K562 (cell line): Measurements from ENCODE around the gene GPR153. TPM values are rescaled to one million over a fixed set of nuclear protein-coding genes. Genes with fewer than 3 reads are reported as not detected.

Experiments used
- ARID2 ChIP-seq: fragments of 450-650 bp; IDR thresholded peaks from 2 replicates; pipeline ENCODE4 v1.6.1; 2017; ENCODE audit warnings: antibody characterized with exemption, mild to moderate bottlenecking
- CSDE1 ChIP-seq, 2 experiments: fragments of 450-650 bp; IDR thresholded peaks; 2 replicates each; pipeline ENCODE4 v1.6.1; 2016; ENCODE audit warnings: mild to moderate bottlenecking in 1 of 2
- DIDO1 ChIP-seq: fragments of 450-650 bp; IDR thresholded peaks from 2 replicates; pipeline ENCODE4 v1.6.1; 2016; ENCODE audit warnings: low read depth, missing biosample characterization, missing genetic modification characterization
- ERF ChIP-seq: fragments of 450-650 bp; formaldehyde crosslinking; IDR thresholded peaks from 2 replicates; pipeline ENCODE4 v1.4.0; 2020; ENCODE audit warnings: mild to moderate bottlenecking, mixed read lengths
- ETV5 ChIP-seq: sonication (generic); formaldehyde crosslinking; IDR thresholded peaks from 2 replicates; pipeline ENCODE4 v1.4.0; 2020; ENCODE audit warnings: low read depth, mild to moderate bottlenecking, missing genetic modification reagents
- FOXJ3 ChIP-seq: sonication (generic); formaldehyde crosslinking; IDR thresholded peaks from 2 replicates; pipeline ENCODE4 v1.4.0; 2020; ENCODE audit warnings: mild to moderate bottlenecking, missing genetic modification reagents
- HDAC2 ChIP-seq: fragments of 450-650 bp; IDR thresholded peaks from 2 replicates; pipeline ENCODE4 v1.6.1; 2016; ENCODE audit warnings: mild to moderate bottlenecking
- HMGN3 ChIP-seq: IDR thresholded peaks from 2 replicates; pipeline ENCODE4 v1.6.1; 2011; ENCODE audit warnings: borderline replicate concordance, low read depth, mild to moderate bottlenecking, mixed read lengths, low read length; ENCODE audit not compliant: insufficient read length; ENCODE audit errors: extremely low read depth
- IFI16 ChIP-seq: fragments of 250-450 bp; sonication (Bioruptor Pico); IDR thresholded peaks from 2 replicates; pipeline ENCODE4 v2.1.2; 2022; ENCODE audit warnings: mild to moderate bottlenecking, inconsistent platforms
- ILK ChIP-seq: fragments of 450-650 bp; IDR thresholded peaks from 2 replicates; pipeline ENCODE4 v1.6.1; 2016; ENCODE audit warnings: missing genetic modification characterization, low read depth, mild to moderate bottlenecking, missing compliant biosample characterization, moderate library complexity, borderline replicate concordance
- MCM2 ChIP-seq: fragments of 450-650 bp; IDR thresholded peaks from 2 replicates; pipeline ENCODE4 v1.6.1; 2017; ENCODE audit warnings: low read depth, mild to moderate bottlenecking
- NELFE ChIP-seq: IDR thresholded peaks from 2 replicates; pipeline ENCODE4 v1.6.1; 2011; ENCODE audit warnings: mild to moderate bottlenecking; ENCODE audit not compliant: insufficient read depth, insufficient read length
- PTRF ChIP-seq: fragments of 450-650 bp; IDR thresholded peaks from 2 replicates; pipeline ENCODE4 v1.6.1; 2016; ENCODE audit warnings: mild to moderate bottlenecking, missing genetic modification characterization, missing compliant biosample characterization
- RBBP5 ChIP-seq: fragments of 200-600 bp; sonication (generic); IDR thresholded peaks from 2 replicates; pipeline ENCODE4 v1.6.1; 2012; ENCODE audit warnings: borderline replicate concordance, mild to moderate bottlenecking, low read length, control low read depth, inconsistent platforms; ENCODE audit not compliant: insufficient read depth, poor library complexity, severe bottlenecking
- RFX1 ChIP-seq: fragments of 450-650 bp; IDR thresholded peaks from 2 replicates; pipeline ENCODE4 v1.6.1; 2016; ENCODE audit warnings: mild to moderate bottlenecking, moderate library complexity
- TEAD2 ChIP-seq: fragments of 450-650 bp; IDR thresholded peaks from 2 replicates; pipeline ENCODE4 v1.6.1; 2016; ENCODE audit warnings: missing genetic modification characterization, control low read depth, missing compliant biosample characterization
- ZNF133 ChIP-seq: fragments of 250-450 bp; sonication (Bioruptor Pico); IDR thresholded peaks from 2 replicates; pipeline ENCODE4 v1.4.0; 2020; ENCODE audit warnings: mild to moderate bottlenecking
- ZNF24 ChIP-seq: fragments of 450-650 bp; IDR thresholded peaks from 2 replicates; pipeline ENCODE4 v1.6.1; 2016
- ZNF274 ChIP-seq: IDR thresholded peaks from 2 replicates; pipeline ENCODE4 v1.6.1; 2011; ENCODE audit warnings: low read depth, mild to moderate bottlenecking, low read length, moderate library complexity, borderline replicate concordance
- ZNF436 ChIP-seq: fragments of 250-450, 450-650 bp; sonication (Bioruptor Pico); formaldehyde crosslinking; IDR thresholded peaks from 2 replicates; pipeline ENCODE4 v1.7.0; 2020; ENCODE audit warnings: mild to moderate bottlenecking
- polyA plus RNA-seq, 8 experiments: library from polyadenylated mRNA; depleted of rRNA in 4 of 8; stranded (reverse) in 5 of 8; unstranded in 3 of 8; fragments of >200 nt; fragmentation: Nextera tagmentation in 2 of 8; fragmentation: Illumina TruSeq in 1 of 8; extraction: Ambion mirVana in 2 of 8; extraction: Trizol in 1 of 8; gene quantifications; 2 replicates each; pipeline versions ENCODE4 v1.2.1 to v1.2.3, GENCODE V29; 2011 to 2014; ENCODE audit warnings: inconsistent platforms in 1 of 8, missing spikeins in 1 of 8
- total RNA-seq, 7 experiments: library from RNA; depleted of rRNA in 6 of 7; stranded (reverse); fragments of >200 nt in 6 of 7; fragmentation: Illumina TruSeq in 2 of 7; extraction: Trizol in 2 of 7; gene quantifications; 2 replicates each; pipeline versions ENCODE4 v1.2.1 to v1.2.3, GENCODE V29; 2011 to 2021; ENCODE audit warnings: low replicate concordance in 1 of 7
- TF ChIP-seq, protein P1 (sequence below), 2 experiments: IDR thresholded peaks; 2 replicates each; pipeline ENCODE4 v1.6.1; 2011; ENCODE audit warnings: borderline replicate concordance in 1 of 2, control low read depth in 1 of 2, low read depth in 1 of 2, low read length in 1 of 2, mild to moderate bottlenecking in 1 of 2, mixed read lengths in 1 of 2, moderate library complexity in 1 of 2; ENCODE audit not compliant: insufficient read depth in 1 of 2, insufficient read length in 1 of 2, poor library complexity in 1 of 2, severe bottlenecking in 1 of 2; ENCODE audit errors: extremely low read depth in 1 of 2
- TF ChIP-seq, protein P2 (sequence below): IDR thresholded peaks from 2 replicates; pipeline ENCODE4 v1.6.1; 2011; ENCODE audit not compliant: insufficient read length; ENCODE audit errors: extremely low read depth
- TF ChIP-seq, protein P3 (sequence below): fragments of 250-450 bp; sonication (Bioruptor Pico); IDR thresholded peaks from 2 replicates; pipeline ENCODE4 v1.8.0; 2021; ENCODE audit warnings: moderate library complexity, mild to moderate bottlenecking, inconsistent platforms
- TF ChIP-seq, protein P4 (sequence below): sonication (generic); formaldehyde crosslinking; IDR thresholded peaks from 2 replicates; pipeline ENCODE4 v1.9.0; 2022; ENCODE audit warnings: mild to moderate bottlenecking, missing genetic modification reagents
- TF ChIP-seq, protein P5 (sequence below): fragments of 250-450 bp; sonication (Bioruptor Pico); IDR thresholded peaks from 2 replicates; pipeline ENCODE4 v1.5.0; 2021; ENCODE audit warnings: mild to moderate bottlenecking, borderline replicate concordance

The GPR153 gene
- total and polyA plus RNA-seq, 9 of the 15 experiments (the other 6 are each of a cell fraction or from before 2014, with no cell fraction given) = 0.01 to 1.5 (median 0.51) TPM

DNA sequence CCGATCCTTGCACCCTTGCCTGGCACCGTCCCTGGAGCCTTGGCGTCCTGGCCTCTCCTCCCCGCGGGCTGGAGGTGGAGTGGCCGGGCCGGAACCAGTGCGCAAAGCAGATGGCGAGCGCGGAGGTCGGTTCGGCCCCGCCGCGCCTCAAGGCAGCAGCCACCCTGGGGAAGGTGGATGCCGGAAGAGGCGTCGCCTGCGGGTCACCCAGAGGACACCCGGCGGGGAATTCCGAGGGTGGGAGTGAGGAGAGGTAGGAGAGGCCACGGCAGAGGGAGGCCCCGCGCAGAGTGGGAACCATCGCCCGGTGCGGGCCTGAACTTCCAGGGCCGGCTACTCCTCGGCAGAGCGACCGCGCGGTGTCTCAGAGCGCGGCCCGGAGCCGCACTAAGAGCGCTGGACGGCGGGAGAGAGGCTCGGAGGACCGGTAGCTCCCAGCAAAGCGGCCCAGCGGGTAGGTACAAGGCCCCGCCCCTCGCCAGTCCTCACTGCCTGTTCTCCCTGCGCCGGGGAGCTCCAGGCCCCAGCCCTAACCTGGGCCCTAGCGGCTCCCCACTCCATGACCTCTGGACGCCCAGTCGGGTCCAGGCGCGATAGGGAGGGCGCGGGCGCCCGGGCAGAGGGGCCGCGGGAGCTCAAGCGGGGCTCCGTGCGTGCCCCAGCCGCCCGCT, 54.9 kb downstream of the GPR153 start, which contains the start of gene RNF207 (continued):
- no peak for TF ChIP-seq ZNF436 (CRISPR knock-in tag)
- TF ChIP-seq, protein P1, sequence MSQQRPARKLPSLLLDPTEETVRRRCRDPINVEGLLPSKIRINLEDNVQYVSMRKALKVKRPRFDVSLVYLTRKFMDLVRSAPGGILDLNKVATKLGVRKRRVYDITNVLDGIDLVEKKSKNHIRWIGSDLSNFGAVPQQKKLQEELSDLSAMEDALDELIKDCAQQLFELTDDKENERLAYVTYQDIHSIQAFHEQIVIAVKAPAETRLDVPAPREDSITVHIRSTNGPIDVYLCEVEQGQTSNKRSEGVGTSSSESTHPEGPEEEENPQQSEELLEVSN (IDR thresholded peaks at IDR 0.05; ENCODE audit: borderline replicate concordance in 1 of 2, extremely low read depth in 1 of 2, insufficient read depth in 1 of 2, insufficient read length in 1 of 2, low read depth in 1 of 2, low read length in 1 of 2, poor library complexity in 1 of 2, severe bottlenecking in 1 of 2) = no peak
- TF ChIP-seq CSDE1 (IDR thresholded peaks at IDR 0.05) = no peak
- peak; percentile 85 for TF ChIP-seq ETV5 (CRISPR knock-in tag)
- peak; percentile 63 for TF ChIP-seq HMGN3
- no peak for TF ChIP-seq FOXJ3 (CRISPR knock-in tag)
- TF ChIP-seq, protein P2, sequence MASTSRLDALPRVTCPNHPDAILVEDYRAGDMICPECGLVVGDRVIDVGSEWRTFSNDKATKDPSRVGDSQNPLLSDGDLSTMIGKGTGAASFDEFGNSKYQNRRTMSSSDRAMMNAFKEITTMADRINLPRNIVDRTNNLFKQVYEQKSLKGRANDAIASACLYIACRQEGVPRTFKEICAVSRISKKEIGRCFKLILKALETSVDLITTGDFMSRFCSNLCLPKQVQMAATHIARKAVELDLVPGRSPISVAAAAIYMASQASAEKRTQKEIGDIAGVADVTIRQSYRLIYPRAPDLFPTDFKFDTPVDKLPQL = no peak
- TF ChIP-seq ARID2 = no peak
- no peak for TF ChIP-seq ILK (tag)
- TF ChIP-seq, protein P3, sequence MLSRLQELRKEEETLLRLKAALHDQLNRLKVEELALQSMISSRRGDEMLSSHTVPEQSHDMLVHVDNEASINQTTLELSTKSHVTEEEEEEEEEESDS (CRISPR knock-in tag) = no peak
- no peak for TF ChIP-seq ZNF274
- TF ChIP-seq, protein P4, sequence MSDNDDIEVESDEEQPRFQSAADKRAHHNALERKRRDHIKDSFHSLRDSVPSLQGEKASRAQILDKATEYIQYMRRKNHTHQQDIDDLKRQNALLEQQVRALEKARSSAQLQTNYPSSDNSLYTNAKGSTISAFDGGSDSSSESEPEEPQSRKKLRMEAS (CRISPR knock-in tag) = peak; percentile 42
- TF ChIP-seq TEAD2 (tag) = peak; percentile 91
- no peak for TF ChIP-seq PTRF (tag)
- no peak for TF ChIP-seq IFI16
- TF ChIP-seq RBBP5 = peak; percentile 8
- TF ChIP-seq, protein P5, sequence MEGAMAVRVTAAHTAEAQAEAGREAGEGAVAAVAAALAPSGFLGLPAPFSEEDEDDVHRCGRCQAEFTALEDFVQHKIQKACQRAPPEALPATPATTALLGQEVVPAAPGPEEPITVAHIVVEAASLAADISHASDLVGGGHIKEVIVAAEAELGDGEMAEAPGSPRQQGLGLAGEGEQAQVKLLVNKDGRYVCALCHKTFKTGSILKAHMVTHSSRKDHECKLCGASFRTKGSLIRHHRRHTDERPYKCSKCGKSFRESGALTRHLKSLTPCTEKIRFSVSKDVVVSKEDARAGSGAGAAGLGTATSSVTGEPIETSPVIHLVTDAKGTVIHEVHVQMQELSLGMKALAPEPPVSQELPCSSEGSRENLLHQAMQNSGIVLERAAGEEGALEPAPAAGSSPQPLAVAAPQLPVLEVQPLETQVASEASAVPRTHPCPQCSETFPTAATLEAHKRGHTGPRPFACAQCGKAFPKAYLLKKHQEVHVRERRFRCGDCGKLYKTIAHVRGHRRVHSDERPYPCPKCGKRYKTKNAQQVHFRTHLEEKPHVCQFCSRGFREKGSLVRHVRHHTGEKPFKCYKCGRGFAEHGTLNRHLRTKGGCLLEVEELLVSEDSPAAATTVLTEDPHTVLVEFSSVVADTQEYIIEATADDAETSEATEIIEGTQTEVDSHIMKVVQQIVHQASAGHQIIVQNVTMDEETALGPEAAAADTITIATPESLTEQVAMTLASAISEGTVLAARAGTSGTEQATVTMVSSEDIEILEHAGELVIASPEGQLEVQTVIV (CRISPR knock-in tag) = no peak
- no peak for TF ChIP-seq ZNF133
- TF ChIP-seq ERF = no peak
- no peak for TF ChIP-seq DIDO1 (tag)
- no peak for TF ChIP-seq ZNF24
- TF ChIP-seq RFX1 = no peak
- no peak; the same call in 1 of the 2 replicates for TF ChIP-seq HDAC2
- TF ChIP-seq MCM2 = no peak
- no peak for TF ChIP-seq NELFE
